Fibroblast of lung (primary cell): Measurements from ENCODE around the gene UBA7.

ENCODE experiments used
- CTCF ChIP-seq, 2 donors: IDR thresholded peaks in 1 of 2; conservative IDR thresholded peaks in 1 of 2; 1 replicate in 1 of 2; 2 replicates in 1 of 2; pipeline ENCODE4 v1.5.1; 2011 to 2012; ENCODE audit warnings: low read length in 2 of 2, control low read depth in 1 of 2, inconsistent platforms in 1 of 2, low read depth in 1 of 2, mild to moderate bottlenecking in 1 of 2
- EZH2 ChIP-seq: IDR thresholded peaks from 2 replicates; pipeline ENCODE4 v1.5.1; 2012; ENCODE audit warnings: low read length, control low read depth, mild to moderate bottlenecking; ENCODE audit errors: missing control alignments

- no peak for TF ChIP-seq CTCF (conservative IDR thresholded peaks at IDR 0.05 in 1 of 2, IDR thresholded peaks at IDR 0.05 in 1 of 2; ENCODE audit: low read depth in 1 of 2, low read length in 2 of 2)
- TF ChIP-seq EZH2, result no peak
Observed at GRCh38 chr3:49812916-49813496, 747 bp downstream of the UBA7 start.
